GM12878 (cell line): ENCODE results near the gene TMEM38B. TPM values are rescaled to one million over a fixed set of nuclear protein-coding genes. Genes with fewer than 3 reads are reported as not detected.

Experiments used
- ATAC-seq: fragments of 200-7000 bp; cut with Tn5 transposase; 3 replicates; pipeline ENCODE4 v1.9.1; 2020; ENCODE audit warnings: mild to moderate bottlenecking, moderate library complexity
- BruUV-seq: library from RNA; stranded (reverse); fragments of 400-500 nt; replicated peaks from 2 replicates; lab custom pipeline; 2021; lab: Mats Ljungman, UMichigan
- CTCF ChIA-PET: fragments of 300-600 bp; sonication (Branson Sonifier 250); formaldehyde crosslinking; extraction: SDS; loops from one replicate; lab custom pipeline; 2021; ENCODE audit warnings: inconsistent platforms; lab: Yijun Ruan, JAX
- POLR2A ChIA-PET: fragments of 350-600 bp; formaldehyde crosslinking; extraction: SDS; loops from one replicate; lab custom pipeline; 2021; ENCODE audit warnings: inconsistent platforms; lab: Charles Lee
- RAD21 ChIA-PET: fragments of 300-600 bp; sonication (Branson Sonifier 250); formaldehyde crosslinking; loops from one replicate; lab custom pipeline; 2023; ENCODE audit warnings: antibody characterized with exemption; ENCODE audit not compliant: unreplicated experiment; lab: Charles Lee
- SMC1A ChIA-PET: fragments of 300-600 bp; sonication (Branson Sonifier 250); formaldehyde crosslinking; loops from one replicate; lab custom pipeline; 2023; ENCODE audit not compliant: unreplicated experiment, uncharacterized antibody; lab: Charles Lee
- DNase-seq: peaks from one replicate; pipeline ENCODE4 v3.0.0-alpha.2; 2011; ENCODE audit warnings: low read depth, low spot score
- FAIRE-seq: peaks from 3 replicates; lab custom pipeline; 2011; peaks lifted over from hg19 to GRCh38; lab: Jason Lieb, UNC
- H2AFZ ChIP-seq: 2 replicates; pipeline ENCODE4 v1.6.0; 2011; ENCODE audit warnings: low read depth, low read length, control low read depth; ENCODE audit not compliant: control insufficient read depth
- H3K27ac ChIP-seq: 2 replicates; pipeline ENCODE4 v1.5.1; 2011; ENCODE audit warnings: control low read depth; ENCODE audit not compliant: control insufficient read depth, insufficient read depth
- H3K27me3 ChIP-seq, 2 experiments: replicated peaks in 1 of 2; 2 replicates each; pipeline versions ENCODE4 v1.6.0 to v1.6.1; 2011; ENCODE audit warnings: low read length in 1 of 2; ENCODE audit not compliant: control insufficient read depth in 2 of 2, insufficient read depth in 2 of 2
- H3K36me3 ChIP-seq, 2 experiments: 2 replicates each; pipeline ENCODE4 v1.5.1; 2011; ENCODE audit warnings: low read length in 1 of 2; ENCODE audit not compliant: control insufficient read depth in 2 of 2, insufficient read depth in 2 of 2
- H3K4me1 ChIP-seq: 2 replicates; pipeline ENCODE4 v1.6.1; 2011; ENCODE audit warnings: mild to moderate bottlenecking, low read length, moderate library complexity, mixed read lengths; ENCODE audit not compliant: control insufficient read depth, insufficient read depth
- H3K4me2 ChIP-seq: 2 replicates; pipeline ENCODE4 v1.6.0; 2011; ENCODE audit warnings: control low read depth; ENCODE audit not compliant: control insufficient read depth, insufficient read depth
- H3K4me3 ChIP-seq: fragments of 200-600 bp; sonication (generic); 2 replicates; pipeline ENCODE4 v1.5.1; 2016
- H3K79me2 ChIP-seq: 2 replicates; pipeline ENCODE4 v1.6.0; 2011; ENCODE audit warnings: low read length; ENCODE audit not compliant: control insufficient read depth, insufficient read depth
- H3K9ac ChIP-seq: 2 replicates; pipeline ENCODE4 v1.8.0; 2011; ENCODE audit warnings: low read length, control low read depth, mixed read lengths; ENCODE audit not compliant: control insufficient read depth, insufficient read depth
- H3K9me3 ChIP-seq: replicated peaks from 3 replicates; pipeline ENCODE4 v1.5.1; 2011; ENCODE audit warnings: mild to moderate bottlenecking, low read length; ENCODE audit not compliant: control insufficient read depth, insufficient read depth
- H4K20me1 ChIP-seq: 2 replicates; pipeline ENCODE4 v1.6.0; 2011; ENCODE audit not compliant: control insufficient read depth, insufficient read depth
- MYB ChIP-seq: fragments of 150-350 bp; IDR thresholded peaks from 2 replicates; pipeline ENCODE4 v1.6.1; 2014; ENCODE audit warnings: mild to moderate bottlenecking, low read depth, low read length, borderline replicate concordance
- ZBED1 ChIP-seq: IDR thresholded peaks from 2 replicates; pipeline ENCODE4 v1.6.1; 2016; ENCODE audit warnings: borderline replicate concordance
- ZBTB11 ChIP-seq: fragments of 450-650 bp; formaldehyde crosslinking; IDR thresholded peaks from 2 replicates; pipeline ENCODE4 v1.5.0; 2022; ENCODE audit warnings: mild to moderate bottlenecking, missing genetic modification characterization
- ZBTB4 ChIP-seq: fragments of 450-650 bp; formaldehyde crosslinking; IDR thresholded peaks from 2 replicates; pipeline ENCODE4 v1.4.0; 2022; ENCODE audit warnings: mild to moderate bottlenecking, moderate library complexity
- ZNF217 ChIP-seq: fragments of 450-650 bp; IDR thresholded peaks from 2 replicates; pipeline ENCODE4 v1.6.1; 2017; ENCODE audit warnings: antibody characterized with exemption, mild to moderate bottlenecking
- WGBS: methylation state at CpG from one replicate; pipeline ENCODE4 v1.1.6; 2016; ENCODE audit warnings: low lambda C conversion rate; ENCODE audit not compliant: insufficient replicate concordance, insufficient coverage; ENCODE audit errors: missing lambda C conversion rate; 5-methylcytosine and 5-hydroxymethylcytosine counted together
- in situ Hi-C: fragments of 300-500 bp; cut with MboI; formaldehyde crosslinking; loops from 9 replicates; pipeline ENCODE4 v1.14.3; 2018; ENCODE audit warnings: mixed read lengths
- intact Hi-C: fragments of 100-400 bp; cut with micrococcal nuclease; formaldehyde crosslinking; loops from one replicate; pipeline ENCODE4 v1.14.2; 2022; ENCODE audit not compliant: unreplicated experiment
- polyA plus RNA-seq, 11 experiments: library from polyadenylated mRNA; depleted of rRNA in 4 of 11; unstranded in 6 of 11; stranded (reverse) in 5 of 11; fragments of >200 nt; fragmentation: Nextera tagmentation in 4 of 11; fragmentation: Illumina TruSeq in 1 of 11; extraction: Ambion mirVana in 4 of 11; extraction: Trizol in 1 of 11; gene quantifications; 1 replicate in 1 of 11; 2 replicates in 10 of 11; pipeline versions ENCODE4 v1.2.1 to v1.2.3, GENCODE V29; 2011 to 2016; ENCODE audit warnings: inconsistent platforms in 2 of 11, missing spikeins in 2 of 11, low read depth in 1 of 11
- total RNA-seq, 4 experiments: library from RNA; depleted of rRNA in 3 of 4; stranded (reverse); fragments of >200 nt in 3 of 4; fragmentation: Illumina TruSeq in 1 of 4; extraction: Trizol in 1 of 4; gene quantifications; 2 replicates each; pipeline versions ENCODE4 v1.2.1 to v1.2.3, GENCODE V29; 2013 to 2021
- TF ChIP-seq, protein P1 (sequence below): fragments of 450-650 bp; IDR thresholded peaks from 2 replicates; pipeline ENCODE4 v1.6.1; 2016; ENCODE audit warnings: mild to moderate bottlenecking

The TMEM38B gene
- total and polyA plus RNA-seq, 10 of the 15 experiments (the other 5 are each of a cell fraction or from before 2014, with no cell fraction given): 8.4 to 22.5 (median 12.7) TPM

- H2AFZ ChIP-seq: no peak overlapping the region
- BruUV-seq: no TSS peak
- no peak for ATAC-seq
- no peaks in the 10 kb centered on the region for H3K36me3 ChIP-seq
- no peak overlapping the region for H3K4me2 ChIP-seq
- in situ Hi-C loops: no loop called here
- no peaks in the 10 kb centered on the region for H3K79me2 ChIP-seq
- peaks cover 1% of the 10 kb centered on the region; the same call in 2 of the 3 replicates for H3K9me3 ChIP-seq
- no peak overlapping the region for H3K9ac ChIP-seq
- H3K4me3 ChIP-seq: no peak overlapping the region
- no peak overlapping the region for H3K27ac ChIP-seq
- H4K20me1 ChIP-seq: no peaks in the 10 kb centered on the region
- RAD21 ChIA-PET: no interaction called here
- no peak for DNase-seq
- 57% methylated on average over 6 of the region's 6 CpGs for WGBS
- no peak for FAIRE-seq
- POLR2A ChIA-PET: no interaction called here
- CTCF ChIA-PET: no interaction called here
- TF ChIP-seq ZBTB4 (no peak), ZBED1 (no peak), ZBTB11 (CRISPR knock-in tag) (no peak), ZNF217 (no peak), MYB (no peak)
- TF ChIP-seq, protein P1, sequence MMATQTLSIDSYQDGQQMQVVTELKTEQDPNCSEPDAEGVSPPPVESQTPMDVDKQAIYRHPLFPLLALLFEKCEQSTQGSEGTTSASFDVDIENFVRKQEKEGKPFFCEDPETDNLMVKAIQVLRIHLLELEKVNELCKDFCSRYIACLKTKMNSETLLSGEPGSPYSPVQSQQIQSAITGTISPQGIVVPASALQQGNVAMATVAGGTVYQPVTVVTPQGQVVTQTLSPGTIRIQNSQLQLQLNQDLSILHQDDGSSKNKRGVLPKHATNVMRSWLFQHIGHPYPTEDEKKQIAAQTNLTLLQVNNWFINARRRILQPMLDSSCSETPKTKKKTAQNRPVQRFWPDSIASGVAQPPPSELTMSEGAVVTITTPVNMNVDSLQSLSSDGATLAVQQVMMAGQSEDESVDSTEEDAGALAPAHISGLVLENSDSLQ: no peak
- TF ChIP-seq, all 136 proteins: peak for 0
- intact Hi-C loops: no loop called here
- peaks cover 4% of the 10 kb centered on the region; the same call in 1 of the 2 replicates for H3K4me1 ChIP-seq
- SMC1A ChIA-PET: no interaction called here
- no peaks in the 10 kb centered on the region for H3K27me3 ChIP-seq
Observed at GRCh38 chr9:105676351-105676923, 17.9 kb upstream of the TMEM38B start.
